ENCODE results near the gene OR2AG1. TPM values are rescaled to one million over a fixed set of nuclear protein-coding genes. Genes with fewer than 3 reads are reported as not detected.

Gene OR2AG1
- polyA plus RNA-seq, 1 donor (not counting 4 experiments of a cell fraction or from before 2014, with no cell fraction given) = not detected

GRCh38 chr11:6771926-6772893 is 10.6 kb upstream of the OR2AG1 start, which contains the start of gene OR2AG2:
Gene OR2AG2 (minus strand): TSS chr11:6771976. CDS start chr11:6768957, 3,019 bp downstream.
- Histone ChIP-seq H3K4me3 (ENCODE audit: control insufficient read depth in 2 of 3, extremely low read depth in 1 of 3, insufficient read depth in 2 of 3, low read depth in 1 of 3, low read length in 3 of 3) (no peak within 1 kb of the TSS), H3K79me2 (ENCODE audit: control insufficient read depth, insufficient read depth, low read length) (no peaks in the 10 kb centered on the region), H3K36me3 (ENCODE audit: control insufficient read depth in 2 of 2, extremely low read depth in 1 of 2, insufficient read depth in 2 of 2, low read length in 2 of 2) (no peaks in the 10 kb centered on the region), H4K20me1 (ENCODE audit: control insufficient read depth, extremely low read depth, insufficient read depth, low read length) (no peaks in the 10 kb centered on the region), H2AFZ (ENCODE audit: control insufficient read depth, low read length) (no peak within 1 kb of the TSS), H3K4me2 (ENCODE audit: control insufficient read depth, extremely low read depth, insufficient read depth, low read depth, low read length) (no peak within 1 kb of the TSS), H3K27me3 (ENCODE audit: control insufficient read depth, extremely low read depth, insufficient read depth, low read length) (no peaks in the 10 kb centered on the region), H3K4me1 (ENCODE audit: control insufficient read depth, extremely low read depth, insufficient read depth, low read length) (no peaks in the 10 kb centered on the region), H3K9ac (ENCODE audit: control insufficient read depth, extremely low read depth, insufficient read depth, low read length) (no peak within 1 kb of the TSS), H3K9me3 (ENCODE audit: control insufficient read depth, low read depth, low read length) (no peaks in the 10 kb centered on the region), H3K27ac (ENCODE audit: control insufficient read depth, insufficient read depth, low read length) (no peak within 1 kb of the TSS), H3K9me1 (ENCODE audit: control insufficient read depth, extremely low read depth, insufficient read depth, low read length) (no peaks in the 10 kb centered on the region)
- dilution Hi-C loops (cut with MboI; ENCODE audit: extremely low pct_ligation_motif_present, low sequenced_read_pairs) = no loop called here
- TF ChIP-seq CTCF (optimal IDR thresholded peaks at IDR 0.05 in 1 of 3, IDR thresholded peaks at IDR 0.05 in 1 of 3, conservative IDR thresholded peaks at IDR 0.05 in 1 of 3; ENCODE audit: extremely low read depth in 1 of 3, insufficient read depth in 2 of 3, low read length in 3 of 3) = no peak
- TF ChIP-seq EZH2 (IDR thresholded peaks at IDR 0.05; ENCODE audit: low read length) = no peak
- no peak for FAIRE-seq
- DNase-seq (ENCODE audit: low read depth, low spot score) = no peak

GRCh38 chr11:6778518-6778917 is 4.3 kb upstream of the OR2AG1 start:
- dilution Hi-C loops (cut with MboI; ENCODE audit: extremely low pct_ligation_motif_present, low sequenced_read_pairs) = no loop called here

More at GRCh38 chr11:6778518-6778917, 4.3 kb upstream of the OR2AG1 start:
- no peak for TF ChIP-seq EZH2 (IDR thresholded peaks at IDR 0.05; ENCODE audit: low read length)
- no peak for TF ChIP-seq CTCF (optimal IDR thresholded peaks at IDR 0.05 in 1 of 3, IDR thresholded peaks at IDR 0.05 in 1 of 3, conservative IDR thresholded peaks at IDR 0.05 in 1 of 3; ENCODE audit: extremely low read depth in 1 of 3, insufficient read depth in 2 of 3, low read length in 3 of 3)
- Histone ChIP-seq H3K9me1 (ENCODE audit: control insufficient read depth, extremely low read depth, insufficient read depth, low read length) (no peaks in the 10 kb centered on the region), H3K36me3 (ENCODE audit: control insufficient read depth in 2 of 2, extremely low read depth in 1 of 2, insufficient read depth in 2 of 2, low read length in 2 of 2) (no peaks in the 10 kb centered on the region), H3K4me2 (ENCODE audit: control insufficient read depth, extremely low read depth, insufficient read depth, low read depth, low read length) (no peak overlapping the region), H3K4me3 (ENCODE audit: control insufficient read depth in 2 of 3, extremely low read depth in 1 of 3, insufficient read depth in 2 of 3, low read depth in 1 of 3, low read length in 3 of 3) (no peak overlapping the region), H3K27ac (ENCODE audit: control insufficient read depth, insufficient read depth, low read length) (no peak overlapping the region), H4K20me1 (ENCODE audit: control insufficient read depth, extremely low read depth, insufficient read depth, low read length) (no peaks in the 10 kb centered on the region), H2AFZ (ENCODE audit: control insufficient read depth, low read length) (no peak overlapping the region), H3K27me3 (ENCODE audit: control insufficient read depth, extremely low read depth, insufficient read depth, low read length) (no peaks in the 10 kb centered on the region), H3K79me2 (ENCODE audit: control insufficient read depth, insufficient read depth, low read length) (no peaks in the 10 kb centered on the region), H3K9me3 (ENCODE audit: control insufficient read depth, low read depth, low read length) (no peaks in the 10 kb centered on the region), H3K4me1 (ENCODE audit: control insufficient read depth, extremely low read depth, insufficient read depth, low read length) (no peaks in the 10 kb centered on the region), H3K9ac (ENCODE audit: control insufficient read depth, extremely low read depth, insufficient read depth, low read length) (no peak overlapping the region)
- DNase-seq (ENCODE audit: low read depth, low spot score) = no peak
- FAIRE-seq = no peak
